ENCODE measurements around the gene PTPN20.
A peak's percentile ranks its signal among the peaks of the same experiment; 100 is the strongest.
"Not testable (repeated sequence)": the region's sequence is repeated elsewhere in the genome, so short reads cannot be mapped to it uniquely, and the experiment has no call there.

The PTPN20 gene, protein sequence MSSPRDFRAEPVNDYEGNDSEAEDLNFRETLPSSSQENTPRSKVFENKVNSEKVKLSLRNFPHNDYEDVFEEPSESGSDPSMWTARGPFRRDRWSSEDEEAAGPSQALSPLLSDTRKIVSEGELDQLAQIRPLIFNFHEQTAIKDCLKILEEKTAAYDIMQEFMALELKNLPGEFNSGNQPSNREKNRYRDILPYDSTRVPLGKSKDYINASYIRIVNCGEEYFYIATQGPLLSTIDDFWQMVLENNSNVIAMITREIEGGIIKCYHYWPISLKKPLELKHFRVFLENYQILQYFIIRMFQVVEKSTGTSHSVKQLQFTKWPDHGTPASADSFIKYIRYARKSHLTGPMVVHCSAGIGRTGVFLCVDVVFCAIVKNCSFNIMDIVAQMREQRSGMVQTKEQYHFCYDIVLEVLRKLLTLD

GRCh38 chr10:46911144-46911876, at the start of gene PTPN20:
Gene PTPN20, plus strand, starts transcription at chr10:46911428. Its CDS starts 21,072 bp downstream, at chr10:46932500.
- H3K36me3 Mint-ChIP-seq; DNase-seq (ENCODE audit: low spot score in 2 of 2); H3K4me1 Mint-ChIP-seq; H3K27ac Mint-ChIP-seq; H3K9me3 Mint-ChIP-seq; H3K4me3 Mint-ChIP-seq: not testable (repeated sequence)
- ATAC-seq, result peak; percentile 50

GRCh38 chr10:46869716-46870115, 41.5 kb upstream of the PTPN20 start:
- H3K4me3 Mint-ChIP-seq; DNase-seq (ENCODE audit: low spot score in 2 of 2); H3K9me3 Mint-ChIP-seq; H3K4me1 Mint-ChIP-seq; ATAC-seq; H3K36me3 Mint-ChIP-seq; H3K27ac Mint-ChIP-seq: not testable (repeated sequence)

- not testable (repeated sequence) for DNase-seq (ENCODE audit: low spot score in 2 of 2); H3K36me3 Mint-ChIP-seq; H3K4me3 Mint-ChIP-seq; H3K9me3 Mint-ChIP-seq; H3K4me1 Mint-ChIP-seq; H3K27ac Mint-ChIP-seq
- ATAC-seq, result peak; percentile 49
Measured at GRCh38 chr10:46871583-46871982, 39.6 kb upstream of the PTPN20 start.

DNA sequence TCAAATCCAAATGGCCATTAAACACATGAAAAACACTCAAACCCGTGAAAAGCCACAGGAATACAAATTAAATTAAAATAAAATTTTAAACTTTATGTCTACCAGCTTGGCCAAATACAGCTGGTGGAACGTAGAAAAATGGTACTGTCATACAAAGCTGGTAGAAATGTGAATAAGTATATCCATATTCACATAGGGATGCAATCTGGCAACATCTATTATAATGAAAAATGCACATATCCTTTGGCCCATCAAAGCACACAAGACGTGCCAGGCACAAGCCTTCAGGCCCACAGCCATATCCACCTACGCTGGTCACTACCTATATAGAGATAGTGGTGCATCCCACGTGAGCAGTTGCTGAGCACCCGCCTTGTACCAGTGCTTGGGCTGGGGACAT, 35.9 kb upstream of the PTPN20 start:
- not testable (repeated sequence) for H3K27ac Mint-ChIP-seq; H3K36me3 Mint-ChIP-seq; H3K4me3 Mint-ChIP-seq; DNase-seq (ENCODE audit: low spot score in 2 of 2); H3K4me1 Mint-ChIP-seq; ATAC-seq; H3K9me3 Mint-ChIP-seq

DNA sequence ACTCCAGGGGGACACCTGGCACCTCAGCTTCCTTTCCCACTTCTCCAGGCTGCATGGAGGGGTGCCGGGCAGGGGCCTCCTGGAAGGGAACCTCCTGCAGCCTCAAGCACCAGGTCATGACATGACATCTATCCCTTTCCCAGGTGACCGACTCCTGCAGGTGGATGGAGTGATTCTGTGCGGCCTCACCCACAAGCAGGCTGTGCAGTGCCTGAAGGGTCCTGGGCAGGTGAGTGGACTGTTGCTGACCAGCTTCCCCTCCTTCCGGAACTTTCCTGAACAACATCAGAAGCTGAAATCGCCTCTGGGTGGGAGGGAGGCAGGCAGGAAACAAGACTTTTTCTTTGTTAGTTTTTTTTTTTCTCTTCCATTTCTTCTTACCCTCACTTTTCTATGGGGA, 34.5 kb upstream of the PTPN20 start:
- H3K27ac Mint-ChIP-seq; ATAC-seq; H3K4me1 Mint-ChIP-seq; H3K36me3 Mint-ChIP-seq; H3K9me3 Mint-ChIP-seq; H3K4me3 Mint-ChIP-seq; DNase-seq (ENCODE audit: low spot score in 2 of 2): not testable (repeated sequence)

DNA sequence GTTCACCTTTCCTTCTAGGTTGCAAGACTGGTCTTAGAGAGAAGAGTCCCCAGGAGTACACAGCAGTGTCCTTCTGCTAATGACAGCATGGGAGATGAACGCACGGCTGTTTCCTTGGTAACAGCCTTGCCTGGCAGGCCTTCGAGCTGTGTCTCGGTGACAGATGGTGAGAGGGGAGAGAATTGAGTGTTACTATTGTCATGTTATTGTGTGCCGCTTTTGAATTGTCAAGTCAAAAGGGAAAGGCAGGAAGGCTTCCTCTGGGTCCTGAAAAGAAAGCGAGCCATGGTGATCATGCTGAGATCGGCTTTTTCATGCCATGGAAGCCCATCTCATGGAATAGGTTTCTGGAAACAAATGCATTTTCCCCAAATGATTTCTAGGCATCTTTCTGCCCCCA, 32.5 kb upstream of the PTPN20 start:
- H3K27ac Mint-ChIP-seq; H3K4me3 Mint-ChIP-seq; H3K4me1 Mint-ChIP-seq; H3K36me3 Mint-ChIP-seq; ATAC-seq; H3K9me3 Mint-ChIP-seq; DNase-seq (ENCODE audit: low spot score in 2 of 2): not testable (repeated sequence)

DNA sequence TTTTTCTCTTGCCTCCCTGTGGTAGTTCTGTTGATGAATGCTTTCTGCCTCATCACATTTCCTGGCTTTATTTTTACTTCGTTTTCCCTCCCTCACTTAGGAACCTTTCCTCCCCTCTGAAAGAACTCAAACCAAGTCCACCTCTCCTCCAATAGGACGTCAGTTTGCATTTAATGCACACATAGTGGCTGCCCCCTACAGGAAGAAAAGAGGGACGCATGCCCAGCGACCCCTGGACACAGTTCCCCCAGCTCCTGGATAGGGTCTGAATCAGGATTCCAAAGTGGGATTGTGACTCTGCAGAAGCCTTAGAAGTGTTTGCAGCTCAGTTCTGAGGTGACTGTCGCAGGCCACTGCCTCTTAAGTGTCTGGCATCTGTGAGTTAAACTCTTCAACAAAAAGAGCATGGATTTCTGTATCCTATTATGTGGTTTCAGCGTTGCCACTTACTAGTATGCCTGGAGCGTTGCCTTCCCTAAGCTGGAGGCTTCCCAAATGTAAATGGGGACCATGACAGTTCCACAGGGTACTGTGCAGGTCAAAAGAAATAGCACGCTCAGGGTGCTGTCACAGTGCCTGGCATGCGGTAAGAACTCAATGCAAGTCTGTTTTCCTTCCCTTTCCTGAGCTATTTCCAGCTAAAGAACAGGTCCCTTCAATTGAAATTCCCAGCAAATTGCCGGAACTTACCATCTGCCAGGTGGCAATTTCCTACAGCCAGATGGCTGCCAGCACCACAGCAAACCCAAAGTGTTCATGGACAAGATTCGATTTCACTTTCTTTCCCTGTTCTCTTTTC, 20.2 kb upstream of the PTPN20 start:
- not testable (repeated sequence) for DNase-seq (ENCODE audit: low spot score in 2 of 2); ATAC-seq; H3K4me1 Mint-ChIP-seq; H3K4me3 Mint-ChIP-seq; H3K36me3 Mint-ChIP-seq; H3K9me3 Mint-ChIP-seq; H3K27ac Mint-ChIP-seq

DNA sequence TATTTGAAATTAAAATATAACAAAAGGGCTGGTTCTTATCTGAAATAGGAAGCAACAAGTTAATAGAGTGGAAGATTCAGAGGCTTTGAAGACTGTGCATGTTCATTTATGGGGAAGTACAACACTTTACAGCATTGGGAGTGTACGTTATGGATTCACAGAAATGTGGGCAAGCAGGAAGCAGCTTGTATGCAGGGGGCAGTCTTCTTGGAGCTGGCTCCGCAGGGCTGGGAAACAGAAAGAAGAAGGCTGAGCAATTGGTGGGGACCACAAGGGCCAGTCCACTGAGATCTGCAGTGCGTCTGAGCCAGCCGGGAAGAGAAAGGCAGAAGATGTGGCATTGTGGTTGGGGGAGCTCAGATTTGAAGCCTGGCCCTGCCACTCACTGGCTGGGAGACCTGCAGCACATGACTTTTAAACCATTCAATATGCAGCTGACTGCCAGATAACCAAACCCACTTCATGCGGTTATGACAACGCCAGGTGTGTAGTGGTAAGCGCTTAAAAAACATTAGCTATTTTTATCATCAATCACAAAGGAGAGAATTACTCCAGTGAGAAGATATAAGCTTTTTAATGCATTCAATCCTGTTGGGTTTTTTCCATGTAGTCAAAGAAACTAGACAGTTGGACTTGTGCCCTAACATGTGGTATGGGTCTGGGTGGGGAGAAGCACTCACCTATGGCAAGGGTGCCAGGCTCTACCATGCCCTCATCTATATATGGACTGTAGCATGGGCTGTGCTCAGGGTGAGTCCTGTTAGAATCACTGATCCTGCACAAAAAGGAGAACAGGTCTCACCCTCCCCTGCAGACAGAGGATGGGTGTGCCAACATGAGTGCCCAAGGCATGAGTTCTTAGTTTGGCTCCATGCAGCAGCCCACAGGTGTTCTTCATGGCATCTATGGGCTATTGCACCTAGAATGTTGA, 14.2 kb upstream of the PTPN20 start:
- ATAC-seq; H3K9me3 Mint-ChIP-seq; H3K27ac Mint-ChIP-seq; H3K36me3 Mint-ChIP-seq; DNase-seq (ENCODE audit: low spot score in 2 of 2); H3K4me1 Mint-ChIP-seq; H3K4me3 Mint-ChIP-seq: not testable (repeated sequence)

GRCh38 chr10:46901247-46901646, 10.0 kb upstream of the PTPN20 start:
- not testable (repeated sequence) for H3K27ac Mint-ChIP-seq; H3K9me3 Mint-ChIP-seq; H3K36me3 Mint-ChIP-seq; H3K4me3 Mint-ChIP-seq; DNase-seq (ENCODE audit: low spot score in 2 of 2); H3K4me1 Mint-ChIP-seq; ATAC-seq

DNA sequence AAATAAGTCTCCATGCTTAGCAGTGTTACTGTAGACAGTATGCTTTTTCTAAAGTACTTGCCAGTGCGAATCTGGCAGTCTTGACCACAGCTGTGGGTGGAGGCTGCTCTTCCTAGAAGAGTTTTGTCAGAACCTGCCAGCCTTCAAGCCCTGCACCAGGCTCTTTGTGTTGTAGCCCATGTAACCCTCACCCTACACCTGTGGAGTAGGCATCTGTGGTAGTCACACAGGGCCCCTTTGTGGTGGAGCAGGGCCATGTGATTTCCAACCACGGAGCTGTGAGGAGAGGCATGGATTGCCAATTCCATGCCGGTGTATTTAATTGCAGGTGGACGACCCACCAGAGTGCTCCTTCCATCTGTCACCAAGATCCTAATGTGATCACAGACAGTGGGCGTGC, 7.4 kb upstream of the PTPN20 start:
- not testable (repeated sequence) for H3K36me3 Mint-ChIP-seq; DNase-seq (ENCODE audit: low spot score in 2 of 2); H3K27ac Mint-ChIP-seq; H3K9me3 Mint-ChIP-seq; H3K4me1 Mint-ChIP-seq; ATAC-seq; H3K4me3 Mint-ChIP-seq

DNA sequence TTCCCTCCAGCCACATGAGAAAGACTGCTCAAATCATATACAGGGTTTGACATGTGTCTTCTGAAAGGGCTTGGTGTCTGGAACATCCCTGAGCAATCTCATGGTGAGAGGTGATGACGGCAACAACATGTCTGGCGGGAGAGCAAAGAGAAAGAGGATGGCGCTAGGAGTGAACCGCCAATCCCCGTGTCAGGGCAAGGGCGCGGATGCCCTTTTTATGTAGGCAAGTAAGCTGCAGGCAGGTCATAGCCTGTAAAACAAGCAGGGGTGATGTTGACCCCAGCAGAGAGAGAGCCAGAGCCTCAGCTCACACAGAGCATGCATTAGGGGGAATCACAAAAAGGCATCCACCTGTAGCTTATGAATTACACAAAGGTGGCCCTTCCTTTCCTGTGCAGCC, 4.9 kb upstream of the PTPN20 start:
- not testable (repeated sequence) for H3K27ac Mint-ChIP-seq; H3K4me3 Mint-ChIP-seq; DNase-seq (ENCODE audit: low spot score in 2 of 2); H3K9me3 Mint-ChIP-seq; ATAC-seq; H3K4me1 Mint-ChIP-seq; H3K36me3 Mint-ChIP-seq

DNA sequence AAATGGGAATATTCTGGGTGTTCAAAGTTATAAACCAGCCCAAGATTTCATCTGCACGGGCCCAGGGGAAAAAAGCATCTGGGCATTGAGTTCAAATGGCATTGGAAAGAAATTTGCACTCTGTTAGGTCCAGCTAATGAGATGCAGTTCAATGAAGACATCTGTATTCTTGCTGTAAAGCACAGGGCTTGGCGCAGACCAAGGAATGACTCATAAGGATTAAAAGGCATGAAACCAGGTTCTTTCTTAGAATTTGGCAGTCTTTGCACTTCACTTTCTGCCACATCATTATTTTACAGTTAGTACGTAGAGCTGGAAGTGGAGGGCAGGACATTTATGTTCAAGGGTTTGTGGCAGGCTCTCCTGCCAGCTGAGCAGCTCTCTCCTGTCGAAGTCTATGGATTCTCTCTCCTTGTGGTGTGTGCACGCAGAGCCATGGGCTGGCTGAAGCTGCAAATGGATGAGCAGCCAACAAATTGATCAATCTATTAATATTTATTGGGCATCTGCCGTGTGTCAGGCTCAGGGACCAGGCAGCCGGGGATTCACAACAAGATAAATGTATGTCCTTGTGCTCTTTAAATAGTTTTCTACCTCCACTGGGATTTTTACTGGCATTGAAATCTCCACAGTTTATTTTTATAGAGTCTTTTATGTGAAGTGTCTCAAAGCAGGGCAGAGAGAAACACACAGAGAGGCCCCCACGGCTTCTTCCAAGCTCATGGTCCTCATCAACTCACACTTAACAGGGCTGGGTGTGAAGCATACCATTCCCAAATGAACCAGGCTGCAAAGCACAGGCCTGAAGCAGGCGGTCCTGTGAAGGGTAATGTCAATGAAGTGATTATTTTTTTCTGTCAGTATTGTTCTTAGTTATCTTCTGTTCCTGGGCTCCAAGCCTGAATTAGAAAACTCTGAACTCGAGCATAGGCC, 3.8 kb upstream of the PTPN20 start:
- H3K36me3 Mint-ChIP-seq; H3K9me3 Mint-ChIP-seq; H3K27ac Mint-ChIP-seq; H3K4me3 Mint-ChIP-seq; DNase-seq (ENCODE audit: low spot score in 2 of 2); H3K4me1 Mint-ChIP-seq: not testable (repeated sequence)
- peak; percentile 47 for ATAC-seq

GRCh38 chr10:46922498-46922897, 11.3 kb downstream of the PTPN20 start:
- not testable (repeated sequence) for H3K36me3 Mint-ChIP-seq; H3K4me1 Mint-ChIP-seq; DNase-seq (ENCODE audit: low spot score in 2 of 2); H3K9me3 Mint-ChIP-seq; H3K4me3 Mint-ChIP-seq; ATAC-seq; H3K27ac Mint-ChIP-seq

- not testable (repeated sequence) for ATAC-seq; H3K4me3 Mint-ChIP-seq; H3K9me3 Mint-ChIP-seq; H3K36me3 Mint-ChIP-seq; H3K27ac Mint-ChIP-seq; H3K4me1 Mint-ChIP-seq; DNase-seq (ENCODE audit: low spot score in 2 of 2)
Measured at GRCh38 chr10:46925156-46925555, 13.9 kb downstream of the PTPN20 start.

Measured in stimulated activated effector memory CD8-positive, alpha-beta T cell treated with anti-CD3 and anti-CD28 coated beads, Interleukin-12 subunit alpha, Interleukin-12 subunit beta, amount 100 ng/mL, for 72 hours (primary cell).